ENCODE data around the gene TRAIP. TPM values are rescaled to one million over a fixed set of nuclear protein-coding genes. Genes with fewer than 3 reads are reported as not detected.

The TRAIP gene
- total RNA-seq, 1 donor from 2014 or later, result 16.2 TPM

DNA sequence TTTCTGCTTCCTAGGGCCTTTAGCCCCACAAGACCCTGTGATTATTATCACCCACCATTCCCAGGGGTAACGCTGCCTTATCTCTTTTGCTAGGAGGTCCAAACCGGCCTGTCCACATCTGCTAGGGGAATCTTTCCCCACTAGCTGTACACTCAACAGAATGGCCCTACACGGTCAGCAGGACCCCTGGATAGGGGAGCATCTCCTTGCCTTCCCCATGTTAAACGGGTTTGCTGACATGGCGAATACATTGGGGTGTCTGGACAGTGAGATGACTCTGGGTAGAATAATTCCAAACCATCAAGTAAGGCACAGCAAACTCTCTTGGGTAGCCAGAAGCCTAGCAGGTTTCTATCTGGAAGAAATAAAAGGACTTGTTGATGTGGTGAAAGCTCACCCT is 702 bp downstream of the TRAIP start:
- no peak for DNase-seq (ENCODE audit: low spot score, unreplicated experiment)
- peaks cover 6% of the 10 kb centered on the region for H3K4me1 Mint-ChIP-seq (ENCODE audit: low read depth)
- no peaks in the 10 kb centered on the region for H3K36me3 Mint-ChIP-seq (ENCODE audit: insufficient read depth)
- H3K4me3 Mint-ChIP-seq (ENCODE audit: low read depth), result peak overlapping the region; percentile 88
- peaks cover 7% of the 10 kb centered on the region for H3K27me3 Mint-ChIP-seq
- H3K27ac Mint-ChIP-seq, result no peak overlapping the region
- TF ChIP-seq, protein P1, sequence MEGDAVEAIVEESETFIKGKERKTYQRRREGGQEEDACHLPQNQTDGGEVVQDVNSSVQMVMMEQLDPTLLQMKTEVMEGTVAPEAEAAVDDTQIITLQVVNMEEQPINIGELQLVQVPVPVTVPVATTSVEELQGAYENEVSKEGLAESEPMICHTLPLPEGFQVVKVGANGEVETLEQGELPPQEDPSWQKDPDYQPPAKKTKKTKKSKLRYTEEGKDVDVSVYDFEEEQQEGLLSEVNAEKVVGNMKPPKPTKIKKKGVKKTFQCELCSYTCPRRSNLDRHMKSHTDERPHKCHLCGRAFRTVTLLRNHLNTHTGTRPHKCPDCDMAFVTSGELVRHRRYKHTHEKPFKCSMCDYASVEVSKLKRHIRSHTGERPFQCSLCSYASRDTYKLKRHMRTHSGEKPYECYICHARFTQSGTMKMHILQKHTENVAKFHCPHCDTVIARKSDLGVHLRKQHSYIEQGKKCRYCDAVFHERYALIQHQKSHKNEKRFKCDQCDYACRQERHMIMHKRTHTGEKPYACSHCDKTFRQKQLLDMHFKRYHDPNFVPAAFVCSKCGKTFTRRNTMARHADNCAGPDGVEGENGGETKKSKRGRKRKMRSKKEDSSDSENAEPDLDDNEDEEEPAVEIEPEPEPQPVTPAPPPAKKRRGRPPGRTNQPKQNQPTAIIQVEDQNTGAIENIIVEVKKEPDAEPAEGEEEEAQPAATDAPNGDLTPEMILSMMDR (IDR thresholded peaks at IDR 0.05; ENCODE audit: unreplicated experiment), result no peak
- no peaks in the 10 kb centered on the region for H3K9me3 Mint-ChIP-seq (ENCODE audit: low read depth)

DNA sequence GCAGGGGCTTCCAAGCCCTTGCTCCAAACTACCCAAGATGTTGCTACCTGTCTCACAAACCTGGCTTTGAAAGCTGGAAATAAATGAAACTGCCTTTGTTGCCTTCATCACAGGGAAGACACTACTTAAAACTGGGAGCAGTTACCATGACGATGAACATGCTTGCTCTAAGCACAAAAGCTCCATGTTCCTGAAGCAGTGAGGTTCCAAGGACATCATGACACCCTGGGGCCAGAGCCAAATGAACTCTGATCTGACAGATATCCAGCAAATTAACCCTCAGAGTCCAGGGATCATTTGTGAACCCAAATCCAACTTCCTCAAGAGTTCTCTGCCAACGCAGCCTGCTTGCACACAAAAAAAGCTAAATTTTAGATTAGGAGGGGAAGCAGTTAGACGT is 10.7 kb downstream of the TRAIP start:
- Mint-ChIP-seq H3K4me1 (ENCODE audit: low read depth) (no peaks in the 10 kb centered on the region), H3K36me3 (ENCODE audit: insufficient read depth) (peaks cover 1% of the 10 kb centered on the region), H3K9me3 (ENCODE audit: low read depth) (no peaks in the 10 kb centered on the region), H3K4me3 (ENCODE audit: low read depth) (no peak overlapping the region), H3K27me3 (no peaks in the 10 kb centered on the region), H3K27ac (peak overlapping the region; percentile 67)
- no peak for DNase-seq (ENCODE audit: low spot score, unreplicated experiment)
- TF ChIP-seq, protein P1 (IDR thresholded peaks at IDR 0.05; ENCODE audit: unreplicated experiment), result no peak

DNA sequence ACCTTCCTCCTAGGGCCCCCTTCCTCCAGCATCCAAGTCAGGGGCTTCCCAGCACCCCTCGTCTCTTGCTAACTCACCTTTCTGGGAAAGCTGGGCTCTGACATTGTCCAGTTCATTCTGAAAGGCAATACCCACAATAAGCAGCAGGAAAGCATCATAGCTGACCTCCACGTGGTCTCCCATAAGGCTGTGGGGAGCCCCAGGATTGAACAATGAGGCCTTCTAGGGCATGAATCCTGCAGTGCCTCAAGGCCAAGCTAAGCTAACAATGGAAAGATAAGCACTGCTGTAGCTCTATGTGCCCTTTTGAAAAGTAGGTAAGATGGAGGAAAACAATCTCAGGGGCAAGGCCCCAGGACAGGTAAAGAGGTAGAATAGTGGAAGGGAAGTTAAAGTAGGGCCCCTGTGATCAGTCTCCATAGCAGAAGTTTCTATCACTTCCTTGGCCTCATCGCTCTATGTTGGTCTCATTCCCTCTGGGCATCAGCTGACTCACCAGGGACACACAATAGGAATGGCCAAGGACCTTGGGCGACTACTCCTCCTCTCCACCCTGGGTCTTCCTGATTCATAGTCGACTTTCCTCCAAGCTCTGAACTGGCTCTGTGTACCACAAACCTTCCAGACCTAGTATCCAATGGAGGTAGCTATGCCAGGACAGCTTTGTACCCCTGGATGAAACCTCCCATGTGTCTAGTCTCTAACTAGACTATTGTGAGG is 11.7 kb downstream of the TRAIP start:
- no peaks in the 10 kb centered on the region for H3K9me3 Mint-ChIP-seq (ENCODE audit: low read depth)
- H3K4me3 Mint-ChIP-seq (ENCODE audit: low read depth), result no peak overlapping the region
- H3K27me3 Mint-ChIP-seq, result no peaks in the 10 kb centered on the region
- DNase-seq (ENCODE audit: low spot score, unreplicated experiment), result no peak
- H3K27ac Mint-ChIP-seq, result peak overlapping the region; percentile 76
- TF ChIP-seq, protein P1 (IDR thresholded peaks at IDR 0.05; ENCODE audit: unreplicated experiment), result no peak
- no peaks in the 10 kb centered on the region for H3K4me1 Mint-ChIP-seq (ENCODE audit: low read depth)
- H3K36me3 Mint-ChIP-seq (ENCODE audit: insufficient read depth), result no peaks in the 10 kb centered on the region

DNA sequence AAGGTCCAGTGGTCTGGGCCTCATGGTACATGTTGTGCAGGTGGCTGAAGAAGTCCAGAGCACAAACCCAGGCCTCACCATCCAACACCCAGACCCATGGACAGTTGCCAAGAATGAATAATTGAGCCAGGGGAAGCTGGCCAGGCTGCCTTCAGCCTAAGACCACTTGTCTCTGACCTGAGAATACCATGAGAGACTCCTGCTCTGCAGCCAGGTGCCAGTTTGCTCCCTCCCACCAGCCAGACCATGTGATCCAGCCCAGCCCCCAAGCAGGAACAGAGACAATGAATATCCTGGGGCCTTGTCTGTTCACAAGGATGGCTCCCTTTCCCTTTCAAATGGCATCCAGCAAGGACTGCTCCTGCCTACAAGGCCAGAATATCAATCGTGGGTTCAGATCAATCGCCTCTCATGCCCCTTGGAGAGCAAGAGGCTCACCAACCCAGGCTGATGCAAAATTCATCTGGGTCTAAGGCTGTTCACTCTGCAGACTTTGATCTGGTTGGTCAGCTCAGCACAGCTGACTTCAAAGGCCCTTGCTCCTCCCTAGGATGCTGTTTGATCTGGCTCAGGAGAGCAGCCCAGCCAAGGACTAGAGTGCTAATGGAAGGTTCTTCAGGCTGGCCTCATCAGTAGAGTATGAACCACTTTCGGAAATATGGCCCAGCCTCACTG is 13.4 kb downstream of the TRAIP start:
- H3K36me3 Mint-ChIP-seq (ENCODE audit: insufficient read depth), result peaks cover 2% of the 10 kb centered on the region
- no peaks in the 10 kb centered on the region for H3K9me3 Mint-ChIP-seq (ENCODE audit: low read depth)
- no peak overlapping the region for H3K4me3 Mint-ChIP-seq (ENCODE audit: low read depth)
- DNase-seq (ENCODE audit: low spot score, unreplicated experiment), result no peak
- TF ChIP-seq, protein P1 (IDR thresholded peaks at IDR 0.05; ENCODE audit: unreplicated experiment), result no peak
- H3K27ac Mint-ChIP-seq, result no peak overlapping the region
- H3K4me1 Mint-ChIP-seq (ENCODE audit: low read depth), result no peaks in the 10 kb centered on the region
- H3K27me3 Mint-ChIP-seq, result no peaks in the 10 kb centered on the region

DNA sequence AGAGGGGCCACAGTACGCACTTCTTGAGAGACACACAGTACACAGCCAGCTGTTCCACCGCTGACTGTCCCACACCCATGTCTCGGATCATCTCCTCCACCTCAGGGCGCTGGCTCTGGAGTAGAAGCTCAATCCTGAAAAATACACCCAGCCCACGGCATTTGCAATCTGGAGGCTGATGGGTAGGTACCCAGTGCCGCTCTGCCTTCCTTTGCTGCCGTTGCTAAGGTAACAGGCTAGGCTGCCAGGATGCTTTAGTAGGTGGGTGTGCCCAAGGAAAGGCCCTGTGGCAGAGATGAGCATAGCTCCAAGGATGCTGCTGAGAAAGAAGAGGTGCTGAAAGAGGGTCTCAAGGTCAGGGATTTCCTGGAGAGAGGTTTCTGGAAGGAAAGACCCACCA is 14.6 kb downstream of the TRAIP start:
- H3K36me3 Mint-ChIP-seq (ENCODE audit: insufficient read depth), result peaks cover 2% of the 10 kb centered on the region
- TF ChIP-seq, protein P1 (IDR thresholded peaks at IDR 0.05; ENCODE audit: unreplicated experiment), result no peak
- DNase-seq (ENCODE audit: low spot score, unreplicated experiment), result no peak
- no peaks in the 10 kb centered on the region for H3K27me3 Mint-ChIP-seq
- H3K4me3 Mint-ChIP-seq (ENCODE audit: low read depth), result no peak overlapping the region
- H3K4me1 Mint-ChIP-seq (ENCODE audit: low read depth), result no peaks in the 10 kb centered on the region
- no peaks in the 10 kb centered on the region for H3K9me3 Mint-ChIP-seq (ENCODE audit: low read depth)
- no peak overlapping the region for H3K27ac Mint-ChIP-seq
